ENCODE results near the gene BSPRY. TPM values are rescaled to one million over a fixed set of nuclear protein-coding genes. Genes with fewer than 3 reads are reported as not detected.
A peak's percentile ranks its signal among the peaks of the same experiment; 100 is the strongest.

BSPRY gene
- total and polyA plus RNA-seq, 2 of the 13 experiments (the other 11 are each of a cell fraction or from before 2014, with no cell fraction given) = 0.09 to 0.26 TPM

GRCh38 chr9:113340011-113340699, 9.2 kb upstream of the BSPRY start, which contains the start of gene WDR31 (continued):
- TF ChIP-seq ATF6 (CRISPR knock-in tag; conservative IDR thresholded peaks at IDR 0.05) (no peak), HNF4A (CRISPR knock-in tag; IDR thresholded peaks at IDR 0.05) (peak; percentile 51; the same call in 1 of the 2 replicates), ZBTB49 (CRISPR knock-in tag; IDR thresholded peaks at IDR 0.05; ENCODE audit: borderline replicate concordance) (no peak), NFRKB (IDR thresholded peaks at IDR 0.05) (no peak), ASH2L (IDR thresholded peaks at IDR 0.05; ENCODE audit: insufficient read length, low read depth, low read length) (peak; percentile 89), MBNL3 (CRISPR knock-in tag; conservative IDR thresholded peaks at IDR 0.05) (no peak), ZNF768 (CRISPR knock-in tag; IDR thresholded peaks at IDR 0.05) (peak; percentile 88), MTA3 (CRISPR knock-in tag; IDR thresholded peaks at IDR 0.05) (no peak), SIX1 (CRISPR knock-in tag; IDR thresholded peaks at IDR 0.05; ENCODE audit: borderline replicate concordance) (0 out of 2 replicates have a peak, but pooled peaks have one; percentile 16), TBP (CRISPR knock-in tag; IDR thresholded peaks at IDR 0.05) (0 out of 2 replicates have a peak, but pooled peaks have one; percentile 69), ZNF660 (CRISPR knock-in tag; IDR thresholded peaks at IDR 0.05; ENCODE audit: borderline replicate concordance, low read depth) (no peak), SRSF9 (IDR thresholded peaks at IDR 0.05; ENCODE audit: borderline replicate concordance, insufficient read depth, low read depth, low read length, poor library complexity, severe bottlenecking) (no peak), SMYD3 (CRISPR knock-in tag; IDR thresholded peaks at IDR 0.05) (peak; percentile 19; the same call in 1 of the 2 replicates), ZNF724P (CRISPR knock-in tag; IDR thresholded peaks at IDR 0.05; ENCODE audit: borderline replicate concordance) (no peak), GRHL1 (CRISPR knock-in tag; conservative IDR thresholded peaks at IDR 0.05) (no peak), ZEB1 (IDR thresholded peaks at IDR 0.05; ENCODE audit: insufficient replicate concordance, low read depth) (peak; percentile 76), PRMT3 (CRISPR knock-in tag; IDR thresholded peaks at IDR 0.05; ENCODE audit: borderline replicate concordance, low read depth) (no peak), SYNCRIP (IDR thresholded peaks at IDR 0.05; ENCODE audit: insufficient read depth, low read depth, low read length) (no peak), ZSCAN20 (CRISPR knock-in tag; IDR thresholded peaks at IDR 0.05; ENCODE audit: borderline replicate concordance) (no peak), ZNF567 (CRISPR knock-in tag; IDR thresholded peaks at IDR 0.05; ENCODE audit: borderline replicate concordance) (0 out of 2 replicates have a peak, but pooled peaks have one; percentile 29), ZNF775 (CRISPR knock-in tag; IDR thresholded peaks at IDR 0.05; ENCODE audit: borderline replicate concordance) (no peak), GABPB1 (CRISPR knock-in tag; IDR thresholded peaks at IDR 0.05) (peak; percentile 96)
